ENCODE measurements around the gene FIBP.

FIBP gene

GRCh38 chr11:65928667-65929066 is 40.4 kb upstream of the FIBP start:
- TF ChIP-seq L3MBTL2 (conservative IDR thresholded peaks at IDR 0.05): no peak
- no peak for TF ChIP-seq SUZ12 (IDR thresholded peaks at IDR 0.05)
- TF ChIP-seq FOXM1 (IDR thresholded peaks at IDR 0.05; ENCODE audit: borderline replicate concordance): no peak
- no peak for TF ChIP-seq HDGF (IDR thresholded peaks at IDR 0.05; ENCODE audit: borderline replicate concordance)
- TF ChIP-seq BHLHE40 (IDR thresholded peaks at IDR 0.05; ENCODE audit: borderline replicate concordance): no peak
- TF ChIP-seq SP1 (IDR thresholded peaks at IDR 0.05): no peak
- TF ChIP-seq ZNF384 (IDR thresholded peaks at IDR 0.05): no peak
- TF ChIP-seq NFRKB (IDR thresholded peaks at IDR 0.05): no peak
- no peak for TF ChIP-seq LEF1 (IDR thresholded peaks at IDR 0.05; ENCODE audit: borderline replicate concordance)
- no peak for TF ChIP-seq PKNOX1 (IDR thresholded peaks at IDR 0.05)
- no peak for TF ChIP-seq ARNT (IDR thresholded peaks at IDR 0.05)
- TF ChIP-seq FOXA1 (IDR thresholded peaks at IDR 0.05): no peak
- TF ChIP-seq ELF4 (IDR thresholded peaks at IDR 0.05): no peak
- TF ChIP-seq FOXK2 (IDR thresholded peaks at IDR 0.05): no peak
- no peak for TF ChIP-seq TARDBP (IDR thresholded peaks at IDR 0.05)
- no peak for DNase-seq (ENCODE audit: extremely low spot score)
- POLR2A ChIA-PET: no interaction called here
- CTCF ChIA-PET: no interaction called here

GRCh38 chr11:65927904-65928397 is 39.7 kb upstream of the FIBP start:
- DNase-seq (ENCODE audit: extremely low spot score): no peak
- POLR2A ChIA-PET: no interaction called here
- CTCF ChIA-PET: no interaction called here
- TF ChIP-seq ELF4 (IDR thresholded peaks at IDR 0.05) (no peak), SUZ12 (IDR thresholded peaks at IDR 0.05) (no peak), NFRKB (IDR thresholded peaks at IDR 0.05) (no peak), LEF1 (IDR thresholded peaks at IDR 0.05; ENCODE audit: borderline replicate concordance) (no peak)

GRCh38 chr11:65925397-65925796 is 37.1 kb upstream of the FIBP start:
- ChIA-PET POLR2A (no interaction called here), CTCF (no interaction called here)
- TF ChIP-seq PKNOX1 (IDR thresholded peaks at IDR 0.05) (no peak), CTBP1 (IDR thresholded peaks at IDR 0.05; ENCODE audit: borderline replicate concordance) (no peak), TARDBP (IDR thresholded peaks at IDR 0.05) (no peak), SP1 (IDR thresholded peaks at IDR 0.05) (no peak), FOXM1 (IDR thresholded peaks at IDR 0.05; ENCODE audit: borderline replicate concordance) (no peak), LEF1 (IDR thresholded peaks at IDR 0.05; ENCODE audit: borderline replicate concordance) (no peak), BHLHE40 (IDR thresholded peaks at IDR 0.05; ENCODE audit: borderline replicate concordance) (no peak), FOXA1 (IDR thresholded peaks at IDR 0.05) (no peak), ZNF384 (IDR thresholded peaks at IDR 0.05) (no peak), ELF4 (IDR thresholded peaks at IDR 0.05) (no peak), L3MBTL2 (conservative IDR thresholded peaks at IDR 0.05) (no peak), FOXK2 (IDR thresholded peaks at IDR 0.05) (no peak), SUZ12 (IDR thresholded peaks at IDR 0.05) (no peak), HDGF (IDR thresholded peaks at IDR 0.05; ENCODE audit: borderline replicate concordance) (no peak), ARNT (IDR thresholded peaks at IDR 0.05) (no peak), NFRKB (IDR thresholded peaks at IDR 0.05) (no peak)
- no peak for DNase-seq (ENCODE audit: extremely low spot score)

DNA sequence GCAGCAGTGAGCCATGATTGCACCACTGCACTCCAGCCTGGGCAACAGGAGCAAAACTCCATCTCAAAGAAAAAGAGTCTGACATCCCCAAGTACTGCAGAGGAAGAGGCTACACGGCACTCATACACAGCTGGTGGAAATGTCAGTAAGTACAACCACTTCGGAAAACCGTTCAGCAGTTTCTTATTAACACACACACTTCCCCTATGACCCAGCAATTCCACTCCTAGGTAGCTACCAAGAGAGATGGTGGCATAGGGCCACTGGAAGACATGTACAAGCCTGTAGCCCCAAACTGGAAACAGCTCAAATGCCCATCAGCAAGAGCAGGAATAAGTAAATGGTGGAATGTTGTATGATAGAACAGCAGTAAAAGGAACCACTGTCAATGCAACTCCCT is 34.3 kb upstream of the FIBP start:
- DNase-seq (ENCODE audit: extremely low spot score): no peak
- TF ChIP-seq SP1 (IDR thresholded peaks at IDR 0.05) (no peak), ZNF384 (IDR thresholded peaks at IDR 0.05) (no peak), NFRKB (IDR thresholded peaks at IDR 0.05) (no peak), LEF1 (IDR thresholded peaks at IDR 0.05; ENCODE audit: borderline replicate concordance) (no peak), ELF4 (IDR thresholded peaks at IDR 0.05) (no peak), CTBP1 (IDR thresholded peaks at IDR 0.05; ENCODE audit: borderline replicate concordance) (no peak), ARNT (IDR thresholded peaks at IDR 0.05) (no peak), SUZ12 (IDR thresholded peaks at IDR 0.05) (no peak), BHLHE40 (IDR thresholded peaks at IDR 0.05; ENCODE audit: borderline replicate concordance) (no peak), FOXA1 (IDR thresholded peaks at IDR 0.05) (no peak), L3MBTL2 (conservative IDR thresholded peaks at IDR 0.05) (no peak), FOXK2 (IDR thresholded peaks at IDR 0.05) (no peak), TARDBP (IDR thresholded peaks at IDR 0.05) (no peak)
- POLR2A ChIA-PET: interaction anchor here (1.1 kb wide), 1 partner anchor 9 kb away, joined by 3 read pairs; no protein-coding TSS in a partner anchor
- CTCF ChIA-PET: no interaction called here

DNA sequence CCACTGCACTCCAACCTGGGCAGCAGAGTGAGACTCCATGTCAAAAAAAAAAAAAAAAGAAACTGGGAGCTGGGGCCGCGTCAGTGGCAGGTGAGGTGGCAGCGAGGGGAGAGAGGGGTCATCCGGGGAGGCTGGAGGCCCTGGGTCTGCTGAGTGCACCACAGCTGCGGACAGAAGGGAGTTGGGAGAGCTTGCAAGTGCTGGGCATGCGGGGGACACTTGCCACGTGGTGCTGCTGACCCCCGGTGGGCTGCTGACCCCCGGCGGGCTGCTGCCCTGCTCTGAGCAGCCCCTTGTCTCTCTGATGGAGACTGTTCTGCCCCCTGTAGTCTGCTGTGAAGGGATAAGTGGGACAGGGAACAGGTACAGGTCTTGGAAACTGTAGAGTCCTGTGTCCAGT is 33.6 kb upstream of the FIBP start:
- TF ChIP-seq TARDBP (IDR thresholded peaks at IDR 0.05): no peak
- TF ChIP-seq LEF1 (IDR thresholded peaks at IDR 0.05; ENCODE audit: borderline replicate concordance): no peak
- no peak for DNase-seq (ENCODE audit: extremely low spot score)
- ChIA-PET POLR2A (no interaction called here), CTCF (interaction anchor here (0.7 kb wide), 1 partner anchor 34 kb away, joined by 3 read pairs; the partner anchor contains the start of gene FIBP)

DNA sequence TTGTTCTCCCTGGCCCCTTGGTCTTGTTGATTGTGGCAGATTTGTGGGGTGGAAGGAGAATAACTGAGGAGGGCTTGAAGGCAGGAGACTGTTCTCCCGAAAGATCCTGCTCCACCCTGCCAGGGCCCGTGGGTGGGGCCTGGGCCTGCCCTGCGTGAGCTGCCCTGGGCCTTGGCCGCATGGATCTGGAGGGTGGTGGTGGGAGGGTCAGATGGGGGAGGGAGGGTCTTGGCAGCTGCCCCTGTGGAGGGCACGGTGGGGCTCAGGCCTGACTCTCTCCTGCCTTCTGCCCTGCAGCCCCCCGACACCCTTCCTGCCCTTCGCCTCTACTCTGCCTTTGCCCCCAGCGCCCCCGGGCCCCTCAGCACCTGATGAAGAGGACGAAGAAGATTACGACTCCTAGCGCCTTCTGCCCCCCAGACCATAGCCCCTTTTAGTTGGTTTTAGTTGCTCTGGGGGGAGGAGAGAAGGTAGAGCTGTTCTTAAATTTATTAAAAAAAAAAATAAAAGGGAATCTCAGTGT is 32.8 kb upstream of the FIBP start:
- POLR2A ChIA-PET: no interaction called here
- TF ChIP-seq ELF4 (IDR thresholded peaks at IDR 0.05) (no peak), PKNOX1 (IDR thresholded peaks at IDR 0.05) (no peak), NFRKB (IDR thresholded peaks at IDR 0.05) (no peak), BHLHE40 (IDR thresholded peaks at IDR 0.05; ENCODE audit: borderline replicate concordance) (no peak), HDGF (IDR thresholded peaks at IDR 0.05; ENCODE audit: borderline replicate concordance) (no peak), CTBP1 (IDR thresholded peaks at IDR 0.05; ENCODE audit: borderline replicate concordance) (no peak), FOXK2 (IDR thresholded peaks at IDR 0.05) (no peak), FOXA1 (IDR thresholded peaks at IDR 0.05) (no peak), FOXM1 (IDR thresholded peaks at IDR 0.05; ENCODE audit: borderline replicate concordance) (no peak), TARDBP (IDR thresholded peaks at IDR 0.05) (no peak), L3MBTL2 (conservative IDR thresholded peaks at IDR 0.05) (no peak), SUZ12 (IDR thresholded peaks at IDR 0.05) (no peak), ARNT (IDR thresholded peaks at IDR 0.05) (no peak), LEF1 (IDR thresholded peaks at IDR 0.05; ENCODE audit: borderline replicate concordance) (no peak)
- DNase-seq (ENCODE audit: extremely low spot score): no peak
- CTCF ChIA-PET: no interaction called here

Measured in HEK293T (cell line).